ENCODE data around the gene KAT2A. TPM values are rescaled to one million over a fixed set of nuclear protein-coding genes. Genes with fewer than 3 reads are reported as not detected.

Gene KAT2A
- polyA plus RNA-seq, 1 donor (not counting 4 experiments of a cell fraction or from before 2014, with no cell fraction given) = 28.2 TPM

DNA sequence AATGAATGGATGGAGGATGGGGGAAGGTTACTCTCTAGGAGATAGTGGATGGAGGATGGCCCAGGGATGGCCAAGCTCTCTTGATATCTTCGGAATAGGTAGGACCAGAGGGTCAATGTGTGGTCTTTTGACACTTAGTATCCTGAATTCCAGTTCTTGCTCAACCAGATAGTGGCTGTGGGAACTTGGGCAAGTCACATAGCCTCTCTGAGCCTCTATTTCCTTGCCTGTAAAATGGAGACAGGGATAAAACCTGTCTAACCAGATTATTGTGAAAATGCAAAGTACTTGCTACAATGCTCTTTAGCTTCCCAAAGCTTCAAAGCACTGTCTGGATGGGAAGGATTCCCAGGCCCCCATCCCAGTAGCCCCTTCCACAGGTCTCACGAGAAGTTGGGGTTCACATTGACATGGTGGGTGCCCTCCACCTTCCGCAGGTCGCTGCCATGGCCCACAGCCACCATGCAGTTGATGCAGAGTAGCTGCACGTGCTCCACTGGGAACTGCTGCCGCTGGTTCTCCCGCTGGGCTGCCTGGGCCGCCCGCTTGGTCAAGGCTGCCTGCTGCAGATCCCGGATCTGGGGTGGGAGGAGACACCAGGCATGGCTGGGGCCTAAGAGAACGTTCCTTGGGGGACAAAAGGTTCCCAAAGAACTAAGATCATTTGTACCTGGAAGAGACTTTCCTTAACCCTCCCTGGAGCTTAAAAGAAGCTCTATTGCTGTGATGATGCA is 17.8 kb downstream of the KAT2A start:
- Histone ChIP-seq H3K27ac (ENCODE audit: control insufficient read depth, insufficient read depth, low read length) (no peak overlapping the region), H3K36me3 (ENCODE audit: control insufficient read depth in 2 of 2, extremely low read depth in 1 of 2, insufficient read depth in 2 of 2, low read length in 2 of 2) (peaks cover 0 to 6% of the 10 kb centered on the region in 2 experiments)

DNA sequence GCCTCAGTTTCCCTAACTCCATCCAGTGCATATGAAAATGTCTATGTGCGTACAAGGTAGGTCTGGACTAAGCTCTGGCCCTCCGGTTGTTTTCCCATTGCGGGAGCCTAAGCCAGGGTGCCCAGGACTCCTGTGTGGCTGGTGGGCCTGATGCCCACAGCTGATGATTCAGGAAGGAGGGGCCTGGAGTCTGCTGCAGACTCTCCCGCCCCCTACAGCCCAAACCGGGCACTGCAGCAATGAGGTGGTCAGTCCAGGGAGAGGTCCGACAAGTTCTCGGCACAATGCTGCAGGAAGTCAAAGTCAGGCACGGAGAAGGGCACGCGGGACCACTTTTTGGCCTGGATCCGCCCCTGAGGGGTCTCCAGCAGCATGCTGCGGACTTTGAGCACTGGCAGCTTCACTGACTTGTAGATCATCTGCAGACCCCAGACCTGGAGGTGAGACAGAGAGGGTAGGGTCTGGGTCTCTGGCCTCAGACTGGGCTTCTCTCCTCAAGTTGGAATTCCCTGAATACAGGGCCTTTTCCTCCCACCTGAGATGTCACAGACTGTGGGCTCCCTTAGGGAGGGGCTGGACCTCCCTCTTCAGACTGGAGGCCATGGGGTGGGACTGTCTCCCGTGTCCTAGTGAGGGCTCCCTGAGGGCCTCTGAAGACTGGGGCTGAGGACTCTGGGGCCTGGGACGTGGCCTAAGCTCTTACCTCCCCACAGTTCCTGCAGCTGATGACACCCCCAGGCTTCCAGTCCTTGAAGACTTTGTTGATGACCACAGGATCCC is 19.5 kb downstream of the KAT2A start:
- TF ChIP-seq, protein P1, sequence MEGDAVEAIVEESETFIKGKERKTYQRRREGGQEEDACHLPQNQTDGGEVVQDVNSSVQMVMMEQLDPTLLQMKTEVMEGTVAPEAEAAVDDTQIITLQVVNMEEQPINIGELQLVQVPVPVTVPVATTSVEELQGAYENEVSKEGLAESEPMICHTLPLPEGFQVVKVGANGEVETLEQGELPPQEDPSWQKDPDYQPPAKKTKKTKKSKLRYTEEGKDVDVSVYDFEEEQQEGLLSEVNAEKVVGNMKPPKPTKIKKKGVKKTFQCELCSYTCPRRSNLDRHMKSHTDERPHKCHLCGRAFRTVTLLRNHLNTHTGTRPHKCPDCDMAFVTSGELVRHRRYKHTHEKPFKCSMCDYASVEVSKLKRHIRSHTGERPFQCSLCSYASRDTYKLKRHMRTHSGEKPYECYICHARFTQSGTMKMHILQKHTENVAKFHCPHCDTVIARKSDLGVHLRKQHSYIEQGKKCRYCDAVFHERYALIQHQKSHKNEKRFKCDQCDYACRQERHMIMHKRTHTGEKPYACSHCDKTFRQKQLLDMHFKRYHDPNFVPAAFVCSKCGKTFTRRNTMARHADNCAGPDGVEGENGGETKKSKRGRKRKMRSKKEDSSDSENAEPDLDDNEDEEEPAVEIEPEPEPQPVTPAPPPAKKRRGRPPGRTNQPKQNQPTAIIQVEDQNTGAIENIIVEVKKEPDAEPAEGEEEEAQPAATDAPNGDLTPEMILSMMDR (optimal IDR thresholded peaks at IDR 0.05 in 1 of 3, IDR thresholded peaks at IDR 0.05 in 1 of 3, conservative IDR thresholded peaks at IDR 0.05 in 1 of 3; ENCODE audit: extremely low read depth in 1 of 3, insufficient read depth in 2 of 3, low read length in 3 of 3) = peak; percentile 86 to 91 (median 91)
- TF ChIP-seq EZH2 (IDR thresholded peaks at IDR 0.05; ENCODE audit: low read length) = no peak
- peaks cover 0 to 6% of the 10 kb centered on the region in 2 experiments for H3K36me3 ChIP-seq (ENCODE audit: control insufficient read depth in 2 of 2, extremely low read depth in 1 of 2, insufficient read depth in 2 of 2, low read length in 2 of 2)
- H3K27me3 ChIP-seq (ENCODE audit: control insufficient read depth, extremely low read depth, insufficient read depth, low read length) = peaks cover 22% of the 10 kb centered on the region
- no peaks in the 10 kb centered on the region for H3K9me3 ChIP-seq (ENCODE audit: control insufficient read depth, low read depth, low read length)
- no peak for DNase-seq (ENCODE audit: low read depth, low spot score)
- no peak overlapping the region for H2AFZ ChIP-seq (ENCODE audit: control insufficient read depth, low read length)
- dilution Hi-C loops (cut with MboI; ENCODE audit: extremely low pct_ligation_motif_present, low sequenced_read_pairs) = no loop called here
- H3K9me1 ChIP-seq (ENCODE audit: control insufficient read depth, extremely low read depth, insufficient read depth, low read length) = no peaks in the 10 kb centered on the region
- no peaks in the 10 kb centered on the region for H4K20me1 ChIP-seq (ENCODE audit: control insufficient read depth, extremely low read depth, insufficient read depth, low read length)
- H3K79me2 ChIP-seq (ENCODE audit: control insufficient read depth, insufficient read depth, low read length) = no peaks in the 10 kb centered on the region
- no peak overlapping the region for H3K4me2 ChIP-seq (ENCODE audit: control insufficient read depth, extremely low read depth, insufficient read depth, low read depth, low read length)
- no peak for FAIRE-seq
- peaks cover 5% of the 10 kb centered on the region for H3K4me1 ChIP-seq (ENCODE audit: control insufficient read depth, extremely low read depth, insufficient read depth, low read length)
- H3K9ac ChIP-seq (ENCODE audit: control insufficient read depth, extremely low read depth, insufficient read depth, low read length) = no peak overlapping the region
- no peak overlapping the region for H3K4me3 ChIP-seq (ENCODE audit: control insufficient read depth in 2 of 3, extremely low read depth in 1 of 3, insufficient read depth in 2 of 3, low read depth in 1 of 3, low read length in 3 of 3)
- no peak overlapping the region for H3K27ac ChIP-seq (ENCODE audit: control insufficient read depth, insufficient read depth, low read length)

More for the DNA sequence above, 17.8 kb downstream of the KAT2A start:
- FAIRE-seq (no peak), DNase-seq (ENCODE audit: low read depth, low spot score) (no peak)
- dilution Hi-C loops (cut with MboI; ENCODE audit: extremely low pct_ligation_motif_present, low sequenced_read_pairs) = no loop called here
- no peaks in the 10 kb centered on the region for H3K9me1 ChIP-seq (ENCODE audit: control insufficient read depth, extremely low read depth, insufficient read depth, low read length)
- H3K4me2 ChIP-seq (ENCODE audit: control insufficient read depth, extremely low read depth, insufficient read depth, low read depth, low read length) = no peak overlapping the region
- peaks cover 6% of the 10 kb centered on the region for H3K27me3 ChIP-seq (ENCODE audit: control insufficient read depth, extremely low read depth, insufficient read depth, low read length)
- TF ChIP-seq EZH2 (IDR thresholded peaks at IDR 0.05; ENCODE audit: low read length) = no peak
- TF ChIP-seq, protein P1 (optimal IDR thresholded peaks at IDR 0.05 in 1 of 3, IDR thresholded peaks at IDR 0.05 in 1 of 3, conservative IDR thresholded peaks at IDR 0.05 in 1 of 3; ENCODE audit: extremely low read depth in 1 of 3, insufficient read depth in 2 of 3, low read length in 3 of 3) = no peak
- no peaks in the 10 kb centered on the region for H3K9me3 ChIP-seq (ENCODE audit: control insufficient read depth, low read depth, low read length)
- H2AFZ ChIP-seq (ENCODE audit: control insufficient read depth, low read length) = no peak overlapping the region
- H3K4me1 ChIP-seq (ENCODE audit: control insufficient read depth, extremely low read depth, insufficient read depth, low read length) = peaks cover 8% of the 10 kb centered on the region
- H4K20me1 ChIP-seq (ENCODE audit: control insufficient read depth, extremely low read depth, insufficient read depth, low read length) = no peaks in the 10 kb centered on the region
- no peak overlapping the region for H3K4me3 ChIP-seq (ENCODE audit: control insufficient read depth in 2 of 3, extremely low read depth in 1 of 3, insufficient read depth in 2 of 3, low read depth in 1 of 3, low read length in 3 of 3)
- H3K79me2 ChIP-seq (ENCODE audit: control insufficient read depth, insufficient read depth, low read length) = no peaks in the 10 kb centered on the region
- H3K9ac ChIP-seq (ENCODE audit: control insufficient read depth, extremely low read depth, insufficient read depth, low read length) = no peak overlapping the region

All from keratinocyte (primary cell).